Esophagus squamous epithelium (tissue), 4 donors: ENCODE data around the gene IGF1R.

ENCODE experiments used
- POLR2A ChIP-seq, 4 donors: fragments of 450-650 bp; IDR thresholded peaks; one replicate each; pipeline ENCODE4 v1.6.1; 2017; ENCODE audit warnings: antibody characterized with exemption in 4 of 4, mild to moderate bottlenecking in 4 of 4, moderate library complexity in 3 of 4
- TF ChIP-seq, protein P1 (sequence below), 6 experiments: fragments of 450-650 bp in 4 of 6; fragments of 200-600 bp in 2 of 6; sonication (generic) in 2 of 6; IDR thresholded peaks; one replicate each; pipeline ENCODE4 v1.5.1; 2016 to 2019; ENCODE audit warnings: antibody characterized with exemption in 6 of 6, mild to moderate bottlenecking in 4 of 6, moderate library complexity in 4 of 6

DNA sequence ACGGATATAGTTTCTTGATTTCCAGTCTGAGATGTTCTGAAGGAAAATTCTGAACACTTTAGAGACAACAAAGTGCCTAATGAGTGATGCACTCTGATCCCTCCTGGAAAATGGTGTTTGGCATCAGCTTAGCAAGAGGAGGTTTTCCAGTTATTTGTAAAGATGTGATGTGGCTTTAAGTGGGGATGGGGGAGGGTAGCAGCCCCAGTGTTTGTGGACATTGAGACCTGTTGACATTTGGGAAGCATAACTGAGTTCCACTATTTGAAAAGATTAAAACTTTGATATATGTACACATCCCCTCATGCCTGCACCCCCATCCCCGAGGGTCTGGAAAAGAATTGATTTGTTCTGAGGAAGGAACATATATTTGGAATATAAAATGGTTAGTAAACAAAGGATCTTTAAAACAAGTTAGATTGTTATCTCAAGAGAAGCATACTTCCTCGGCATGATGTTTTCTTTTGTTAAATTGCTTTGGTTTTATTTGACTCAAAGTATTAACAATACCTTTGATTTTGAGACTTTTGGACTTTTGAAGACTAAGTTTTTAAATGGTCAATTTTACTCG is 6.5 kb downstream of the IGF1R start:
- TF ChIP-seq, protein P1, sequence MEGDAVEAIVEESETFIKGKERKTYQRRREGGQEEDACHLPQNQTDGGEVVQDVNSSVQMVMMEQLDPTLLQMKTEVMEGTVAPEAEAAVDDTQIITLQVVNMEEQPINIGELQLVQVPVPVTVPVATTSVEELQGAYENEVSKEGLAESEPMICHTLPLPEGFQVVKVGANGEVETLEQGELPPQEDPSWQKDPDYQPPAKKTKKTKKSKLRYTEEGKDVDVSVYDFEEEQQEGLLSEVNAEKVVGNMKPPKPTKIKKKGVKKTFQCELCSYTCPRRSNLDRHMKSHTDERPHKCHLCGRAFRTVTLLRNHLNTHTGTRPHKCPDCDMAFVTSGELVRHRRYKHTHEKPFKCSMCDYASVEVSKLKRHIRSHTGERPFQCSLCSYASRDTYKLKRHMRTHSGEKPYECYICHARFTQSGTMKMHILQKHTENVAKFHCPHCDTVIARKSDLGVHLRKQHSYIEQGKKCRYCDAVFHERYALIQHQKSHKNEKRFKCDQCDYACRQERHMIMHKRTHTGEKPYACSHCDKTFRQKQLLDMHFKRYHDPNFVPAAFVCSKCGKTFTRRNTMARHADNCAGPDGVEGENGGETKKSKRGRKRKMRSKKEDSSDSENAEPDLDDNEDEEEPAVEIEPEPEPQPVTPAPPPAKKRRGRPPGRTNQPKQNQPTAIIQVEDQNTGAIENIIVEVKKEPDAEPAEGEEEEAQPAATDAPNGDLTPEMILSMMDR (IDR thresholded peaks at IDR 0.05): no peak
- TF ChIP-seq POLR2A (IDR thresholded peaks at IDR 0.05): no peak
